ENCODE measurements around the gene TEX11.
"Not testable (repeated sequence)": the region's sequence is repeated elsewhere in the genome, so short reads cannot be mapped to it uniquely, and the experiment has no call there.

The TEX11 gene

GRCh38 chrX:70852294-70852693 lies 56.2 kb downstream of the TEX11 start:
- Histone ChIP-seq H3K36me3 (ENCODE audit: insufficient read depth, low read length) (no peaks in the 10 kb centered on the region), H3K27me3 (ENCODE audit: insufficient read depth, low read length) (no peaks in the 10 kb centered on the region), H2AFZ (ENCODE audit: low read length) (no peak overlapping the region), H3K9me3 (ENCODE audit: low read length) (no peaks in the 10 kb centered on the region), H3K9me2 (ENCODE audit: low read depth, low read length) (no peaks in the 10 kb centered on the region), H3K4me1 (ENCODE audit: insufficient read depth, low read length, severe bottlenecking) (no peaks in the 10 kb centered on the region), H3K4me2 (ENCODE audit: low read length) (no peak overlapping the region), H3F3A (ENCODE audit: insufficient read depth, low read length) (no peaks in the 10 kb centered on the region), H4K20me1 (ENCODE audit: insufficient read depth, low read length) (no peaks in the 10 kb centered on the region), H3K79me2 (ENCODE audit: insufficient read depth, low read length) (no peaks in the 10 kb centered on the region), H3K9ac (ENCODE audit: low read length) (no peak overlapping the region), H3K4me3 (ENCODE audit: low read depth, low read length, poor library complexity, severe bottlenecking) (no peak overlapping the region), H3K27ac (ENCODE audit: low read depth, low read length, poor library complexity, severe bottlenecking) (no peak overlapping the region)
- TF ChIP-seq EZH2 (IDR thresholded peaks at IDR 0.05; ENCODE audit: borderline replicate concordance, low read length) (no peak), CTCF (IDR thresholded peaks at IDR 0.05; ENCODE audit: low read length) (no peak)

- H3K9me3 ChIP-seq (ENCODE audit: low read length); H3K4me2 ChIP-seq (ENCODE audit: low read length); H4K20me1 ChIP-seq (ENCODE audit: insufficient read depth, low read length); H3K36me3 ChIP-seq (ENCODE audit: insufficient read depth, low read length); H3K9me2 ChIP-seq (ENCODE audit: low read depth, low read length); H3K4me3 ChIP-seq (ENCODE audit: low read depth, low read length, poor library complexity, severe bottlenecking); H3K79me2 ChIP-seq (ENCODE audit: insufficient read depth, low read length); H3K27ac ChIP-seq (ENCODE audit: low read depth, low read length, poor library complexity, severe bottlenecking); H2AFZ ChIP-seq (ENCODE audit: low read length); H3K4me1 ChIP-seq (ENCODE audit: insufficient read depth, low read length, severe bottlenecking); H3K9ac ChIP-seq (ENCODE audit: low read length); H3K27me3 ChIP-seq (ENCODE audit: insufficient read depth, low read length); H3F3A ChIP-seq (ENCODE audit: insufficient read depth, low read length): not testable (repeated sequence)
Observed at GRCh38 chrX:70844081-70844480, 64.4 kb downstream of the TEX11 start.

- H3K4me2 ChIP-seq (ENCODE audit: low read length); H3K9me2 ChIP-seq (ENCODE audit: low read depth, low read length); H3K9ac ChIP-seq (ENCODE audit: low read length); H4K20me1 ChIP-seq (ENCODE audit: insufficient read depth, low read length); H3K27ac ChIP-seq (ENCODE audit: low read depth, low read length, poor library complexity, severe bottlenecking); H3K36me3 ChIP-seq (ENCODE audit: insufficient read depth, low read length); H3F3A ChIP-seq (ENCODE audit: insufficient read depth, low read length); H3K9me3 ChIP-seq (ENCODE audit: low read length); H3K4me1 ChIP-seq (ENCODE audit: insufficient read depth, low read length, severe bottlenecking); H3K27me3 ChIP-seq (ENCODE audit: insufficient read depth, low read length); H3K4me3 ChIP-seq (ENCODE audit: low read depth, low read length, poor library complexity, severe bottlenecking); H2AFZ ChIP-seq (ENCODE audit: low read length); H3K79me2 ChIP-seq (ENCODE audit: insufficient read depth, low read length): not testable (repeated sequence)
Observed at GRCh38 chrX:70843620-70844019, 64.9 kb downstream of the TEX11 start.

- Histone ChIP-seq H3F3A (ENCODE audit: insufficient read depth, low read length) (no peaks in the 10 kb centered on the region), H3K9ac (ENCODE audit: low read length) (no peak overlapping the region), H3K36me3 (ENCODE audit: insufficient read depth, low read length) (no peaks in the 10 kb centered on the region), H3K9me3 (ENCODE audit: low read length) (no peaks in the 10 kb centered on the region), H2AFZ (ENCODE audit: low read length) (no peak overlapping the region), H3K79me2 (ENCODE audit: insufficient read depth, low read length) (no peaks in the 10 kb centered on the region), H3K4me2 (ENCODE audit: low read length) (no peak overlapping the region), H3K27me3 (ENCODE audit: insufficient read depth, low read length) (no peaks in the 10 kb centered on the region), H3K9me2 (ENCODE audit: low read depth, low read length) (no peaks in the 10 kb centered on the region), H4K20me1 (ENCODE audit: insufficient read depth, low read length) (no peaks in the 10 kb centered on the region), H3K27ac (ENCODE audit: low read depth, low read length, poor library complexity, severe bottlenecking) (no peak overlapping the region), H3K4me3 (ENCODE audit: low read depth, low read length, poor library complexity, severe bottlenecking) (no peak overlapping the region), H3K4me1 (ENCODE audit: insufficient read depth, low read length, severe bottlenecking) (no peaks in the 10 kb centered on the region)
- TF ChIP-seq CTCF (IDR thresholded peaks at IDR 0.05; ENCODE audit: low read length) (no peak), EZH2 (IDR thresholded peaks at IDR 0.05; ENCODE audit: borderline replicate concordance, low read length) (no peak)
Observed at GRCh38 chrX:70834589-70834988, 73.9 kb downstream of the TEX11 start.
